Brain pericyte (primary cell): Measurements from ENCODE around the gene TPCN1.

Experiments
- DNase-seq: peaks from one replicate; pipeline ENCODE4 v3.0.0-alpha.2; 2012; ENCODE audit warnings: low read depth, low spot score

The TPCN1 gene

GRCh38 chr12:113241191-113242025, 20.1 kb downstream of the TPCN1 start:
- no peak for DNase-seq

- DNase-seq, result no peak
These were observed 20.8 kb downstream of the TPCN1 start for GRCh38 chr12:113242026-113242418.

- DNase-seq, result no peak
These were observed 21.3 kb downstream of the TPCN1 start for GRCh38 chr12:113242560-113242959.

GRCh38 chr12:113244047-113244460, 22.8 kb downstream of the TPCN1 start:
- DNase-seq, result no peak

- no peak for DNase-seq
These were observed 23.3 kb downstream of the TPCN1 start for GRCh38 chr12:113244478-113244958.

GRCh38 chr12:113245695-113246477, 24.6 kb downstream of the TPCN1 start:
- peak; percentile 98 for DNase-seq

GRCh38 chr12:113246478-113247122, 25.3 kb downstream of the TPCN1 start:
- DNase-seq, result no peak

- no peak for DNase-seq
These were observed 26.1 kb downstream of the TPCN1 start for GRCh38 chr12:113247123-113248050.

GRCh38 chr12:113248051-113248825, 27.0 kb downstream of the TPCN1 start:
- DNase-seq, result no peak

GRCh38 chr12:113248842-113249435, 27.7 kb downstream of the TPCN1 start:
- no peak for DNase-seq

GRCh38 chr12:113249546-113249945, 28.3 kb downstream of the TPCN1 start:
- no peak for DNase-seq

GRCh38 chr12:113250045-113250444, 28.8 kb downstream of the TPCN1 start:
- no peak for DNase-seq

- DNase-seq, result no peak
These were observed 30.3 kb downstream of the TPCN1 start for GRCh38 chr12:113251404-113252070.

- no peak for DNase-seq
These were observed 31.2 kb downstream of the TPCN1 start for GRCh38 chr12:113252494-113252893.

- DNase-seq, result no peak
These were observed 32.4 kb downstream of the TPCN1 start for GRCh38 chr12:113253532-113254285.

GRCh38 chr12:113254298-113254697, 33.0 kb downstream of the TPCN1 start:
- no peak for DNase-seq

GRCh38 chr12:113257564-113257963, 36.3 kb downstream of the TPCN1 start:
- DNase-seq, result no peak

GRCh38 chr12:113260127-113260526, 38.9 kb downstream of the TPCN1 start:
- DNase-seq, result no peak
